ENCODE measurements around the gene SYK.
"Not testable (repeated sequence)": the region's sequence is repeated elsewhere in the genome, so short reads cannot be mapped to it uniquely, and the experiment has no call there.

Gene SYK

DNA sequence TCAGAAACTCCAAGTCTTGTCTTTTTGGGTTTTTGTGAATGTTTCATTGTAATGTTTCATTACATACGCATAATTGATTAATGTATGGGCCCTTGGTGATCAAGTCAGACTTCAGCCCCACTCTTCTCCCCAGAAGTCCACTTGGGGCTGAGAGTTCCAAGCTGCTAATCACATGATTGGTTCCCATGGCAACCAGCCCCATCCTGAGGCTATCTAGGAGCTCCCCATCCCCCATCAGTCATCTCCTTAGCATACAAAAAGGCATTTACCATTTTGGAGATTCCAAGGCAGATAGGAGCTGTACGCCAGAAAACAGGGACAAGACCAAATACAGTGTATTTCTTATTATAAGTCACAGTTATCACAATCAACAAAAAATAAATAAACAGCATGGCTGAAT lies 22.9 kb upstream of the SYK start:
- no peak for DNase-seq (ENCODE audit: extremely low spot score)
- TF ChIP-seq HDGF (IDR thresholded peaks at IDR 0.05; ENCODE audit: borderline replicate concordance) (no peak), FOXM1 (IDR thresholded peaks at IDR 0.05; ENCODE audit: borderline replicate concordance) (no peak), TARDBP (IDR thresholded peaks at IDR 0.05) (no peak), SP1 (IDR thresholded peaks at IDR 0.05) (no peak), FOXA1 (IDR thresholded peaks at IDR 0.05) (no peak), ARNT (IDR thresholded peaks at IDR 0.05) (no peak), LEF1 (IDR thresholded peaks at IDR 0.05; ENCODE audit: borderline replicate concordance) (no peak), ZNF384 (IDR thresholded peaks at IDR 0.05) (no peak), SUZ12 (IDR thresholded peaks at IDR 0.05) (no peak)
- POLR2A ChIA-PET = no interaction called here
- CTCF ChIA-PET = no interaction called here

- ChIA-PET POLR2A (no interaction called here), CTCF (no interaction called here)
- DNase-seq (ENCODE audit: extremely low spot score) = no peak
- TF ChIP-seq FOXM1 (IDR thresholded peaks at IDR 0.05; ENCODE audit: borderline replicate concordance) (no peak), NFRKB (IDR thresholded peaks at IDR 0.05) (no peak), LEF1 (IDR thresholded peaks at IDR 0.05; ENCODE audit: borderline replicate concordance) (no peak), FOXK2 (IDR thresholded peaks at IDR 0.05) (no peak), FOXA1 (IDR thresholded peaks at IDR 0.05) (no peak), PKNOX1 (IDR thresholded peaks at IDR 0.05) (peak; percentile 26; the same call in 1 of the 2 replicates)
Observed at GRCh38 chr9:90783552-90783951, 18.1 kb upstream of the SYK start.

- ChIA-PET CTCF (no interaction called here), POLR2A (no interaction called here)
- no peak for DNase-seq (ENCODE audit: extremely low spot score)
- no peak for TF ChIP-seq LEF1 (IDR thresholded peaks at IDR 0.05; ENCODE audit: borderline replicate concordance)
- TF ChIP-seq ARNT (IDR thresholded peaks at IDR 0.05) = no peak
- no peak for TF ChIP-seq FOXM1 (IDR thresholded peaks at IDR 0.05; ENCODE audit: borderline replicate concordance)
- TF ChIP-seq FOXK2 (IDR thresholded peaks at IDR 0.05) = no peak
- TF ChIP-seq ZNF384 (IDR thresholded peaks at IDR 0.05) = no peak
- no peak for TF ChIP-seq L3MBTL2 (conservative IDR thresholded peaks at IDR 0.05)
Observed at GRCh38 chr9:90783964-90784363, 17.7 kb upstream of the SYK start.

DNA sequence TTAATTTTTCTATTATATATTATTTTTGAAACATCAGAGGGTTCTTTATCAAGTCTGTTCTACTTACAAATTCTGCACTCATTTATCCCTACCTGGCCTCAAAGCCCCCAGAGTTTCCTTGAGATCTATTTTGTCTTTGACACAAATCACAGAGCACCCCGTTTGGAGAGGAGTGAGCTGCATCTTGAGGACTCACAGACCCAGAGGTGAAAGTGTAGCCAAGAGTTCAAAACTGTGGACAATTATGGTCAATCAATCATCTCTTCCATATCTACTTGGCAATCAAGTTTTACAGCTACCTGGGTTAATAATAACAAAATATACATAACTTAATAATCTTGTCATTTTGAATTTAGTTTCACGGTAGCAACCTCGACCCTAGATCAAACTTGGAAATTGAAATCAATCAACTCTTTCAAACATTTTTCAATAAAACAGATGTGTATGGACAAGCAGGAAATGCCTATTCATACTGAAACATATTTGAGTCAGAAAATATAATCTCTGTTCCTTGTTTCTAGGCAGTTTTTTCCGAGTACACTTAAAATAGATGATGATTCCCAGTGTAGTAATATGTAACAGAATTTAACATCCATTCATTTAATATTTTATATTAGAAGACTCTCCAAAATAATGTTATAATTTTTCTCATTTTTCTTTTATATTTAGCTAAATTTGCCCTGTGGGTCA lies 13.7 kb upstream of the SYK start:
- TF ChIP-seq L3MBTL2 (conservative IDR thresholded peaks at IDR 0.05) (no peak), BHLHE40 (IDR thresholded peaks at IDR 0.05; ENCODE audit: borderline replicate concordance) (no peak), LEF1 (IDR thresholded peaks at IDR 0.05; ENCODE audit: borderline replicate concordance) (no peak)
- ChIA-PET CTCF (no interaction called here), POLR2A (no interaction called here)

GRCh38 chr9:90788527-90788926 lies 13.1 kb upstream of the SYK start:
- CTCF ChIA-PET; POLR2A ChIA-PET; DNase-seq (ENCODE audit: extremely low spot score): not testable (repeated sequence)

More for the DNA sequence above, 13.7 kb upstream of the SYK start:
- no peak for DNase-seq (ENCODE audit: extremely low spot score)

DNA sequence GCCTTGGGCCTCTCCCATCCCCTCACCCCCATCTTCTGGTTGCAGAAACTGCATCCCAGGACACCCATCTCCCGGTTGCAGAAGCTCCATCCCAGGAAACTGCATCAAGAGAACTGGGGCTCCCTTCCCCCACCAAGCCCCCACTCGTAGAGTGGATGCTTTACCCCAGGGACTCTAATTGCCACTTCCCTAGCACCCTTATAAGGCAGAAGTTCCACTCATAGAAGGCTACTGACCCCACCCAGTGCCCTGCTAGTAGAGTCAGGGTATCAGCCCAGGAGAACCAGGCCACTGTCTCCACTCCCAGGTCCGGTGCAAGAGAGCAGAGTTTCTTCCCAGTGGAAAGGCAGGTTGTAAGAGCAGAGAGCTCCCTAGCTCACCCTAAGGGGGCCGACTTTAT lies 12.2 kb upstream of the SYK start:
- DNase-seq (ENCODE audit: extremely low spot score) = no peak
- ChIA-PET POLR2A (no interaction called here), CTCF (no interaction called here)
- no peak for TF ChIP-seq ZNF384 (IDR thresholded peaks at IDR 0.05)
- TF ChIP-seq FOXA1 (IDR thresholded peaks at IDR 0.05) = no peak
- no peak for TF ChIP-seq SUZ12 (IDR thresholded peaks at IDR 0.05)
- no peak for TF ChIP-seq L3MBTL2 (conservative IDR thresholded peaks at IDR 0.05)
- no peak for TF ChIP-seq HDGF (IDR thresholded peaks at IDR 0.05; ENCODE audit: borderline replicate concordance)
- no peak for TF ChIP-seq NFRKB (IDR thresholded peaks at IDR 0.05)
- TF ChIP-seq LEF1 (IDR thresholded peaks at IDR 0.05; ENCODE audit: borderline replicate concordance) = no peak
- TF ChIP-seq PKNOX1 (IDR thresholded peaks at IDR 0.05) = no peak

DNA sequence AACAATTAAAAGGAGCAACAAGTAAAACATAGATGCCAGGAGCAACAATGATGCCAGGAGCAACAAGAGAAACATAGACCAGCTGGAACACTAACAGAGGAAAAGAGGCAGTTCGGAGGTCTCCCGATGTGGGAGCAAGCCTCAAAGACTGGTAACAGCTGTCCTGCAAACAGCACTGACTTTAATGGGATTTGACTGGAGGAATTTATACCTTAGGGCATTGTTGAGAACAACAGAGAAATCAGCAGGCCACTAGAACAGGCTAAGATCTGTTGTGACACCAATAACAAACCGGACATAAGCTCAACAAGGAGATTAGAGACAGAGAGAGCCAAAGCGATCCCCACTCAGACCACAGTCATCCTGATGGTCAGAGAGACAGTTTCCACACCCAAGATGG lies 11.8 kb upstream of the SYK start:
- CTCF ChIA-PET = no interaction called here
- POLR2A ChIA-PET = no interaction called here
- DNase-seq (ENCODE audit: extremely low spot score) = no peak
- TF ChIP-seq ELF4 (IDR thresholded peaks at IDR 0.05) (no peak), ARNT (IDR thresholded peaks at IDR 0.05) (no peak), FOXM1 (IDR thresholded peaks at IDR 0.05; ENCODE audit: borderline replicate concordance) (no peak), NFRKB (IDR thresholded peaks at IDR 0.05) (no peak), FOXK2 (IDR thresholded peaks at IDR 0.05) (no peak), BHLHE40 (IDR thresholded peaks at IDR 0.05; ENCODE audit: borderline replicate concordance) (no peak), L3MBTL2 (conservative IDR thresholded peaks at IDR 0.05) (no peak), SUZ12 (IDR thresholded peaks at IDR 0.05) (no peak), FOXA1 (IDR thresholded peaks at IDR 0.05) (no peak), ZNF384 (IDR thresholded peaks at IDR 0.05) (no peak), SP1 (IDR thresholded peaks at IDR 0.05) (no peak), TARDBP (IDR thresholded peaks at IDR 0.05) (no peak), PKNOX1 (IDR thresholded peaks at IDR 0.05) (no peak), CTBP1 (IDR thresholded peaks at IDR 0.05; ENCODE audit: borderline replicate concordance) (no peak), HDGF (IDR thresholded peaks at IDR 0.05; ENCODE audit: borderline replicate concordance) (no peak), LEF1 (IDR thresholded peaks at IDR 0.05; ENCODE audit: borderline replicate concordance) (no peak)

GRCh38 chr9:90793024-90793423 lies 8.6 kb upstream of the SYK start:
- DNase-seq (ENCODE audit: extremely low spot score); CTCF ChIA-PET; POLR2A ChIA-PET: not testable (repeated sequence)

Measured in HEK293T (cell line).